ENCODE results near the gene ADARB2.

Gene ADARB2

GRCh38 chr10:1189166-1190051 lies 547.9 kb downstream of the ADARB2 start:
- no peak for DNase-seq

- DNase-seq = no peak
Measured at GRCh38 chr10:1188558-1189135, 548.7 kb downstream of the ADARB2 start.

- no peak for DNase-seq
Measured at GRCh38 chr10:1187855-1188557, 549.3 kb downstream of the ADARB2 start.

GRCh38 chr10:1187151-1187854 lies 550.0 kb downstream of the ADARB2 start:
- no peak for DNase-seq

- no peak for DNase-seq
Measured at GRCh38 chr10:1186683-1186990, 550.7 kb downstream of the ADARB2 start.

- no peak for DNase-seq
Measured at GRCh38 chr10:1185911-1186682, 551.2 kb downstream of the ADARB2 start.

- DNase-seq = no peak
Measured at GRCh38 chr10:1184541-1185430, 552.5 kb downstream of the ADARB2 start.

GRCh38 chr10:1183701-1184100 lies 553.6 kb downstream of the ADARB2 start:
- no peak for DNase-seq

GRCh38 chr10:1183033-1183396 lies 554.3 kb downstream of the ADARB2 start:
- DNase-seq = no peak

GRCh38 chr10:1182280-1183032 lies 554.9 kb downstream of the ADARB2 start:
- DNase-seq = no peak

- no peak for DNase-seq
Measured at GRCh38 chr10:1180836-1181235, 556.5 kb downstream of the ADARB2 start.

- no peak for DNase-seq
Measured at GRCh38 chr10:1180071-1180730, 557.1 kb downstream of the ADARB2 start.

GRCh38 chr10:1179346-1180070 lies 557.8 kb downstream of the ADARB2 start:
- no peak for DNase-seq

- no peak for DNase-seq
Measured at GRCh38 chr10:1178506-1178905, 558.8 kb downstream of the ADARB2 start.

GRCh38 chr10:1177936-1178335 lies 559.4 kb downstream of the ADARB2 start:
- no peak for DNase-seq

- DNase-seq = no peak
Measured at GRCh38 chr10:1175956-1176565, 561.3 kb downstream of the ADARB2 start.

GRCh38 chr10:1174022-1174421 lies 563.3 kb downstream of the ADARB2 start:
- no peak for DNase-seq

GRCh38 chr10:1173091-1173490 lies 564.2 kb downstream of the ADARB2 start:
- DNase-seq = no peak

All from CD4-positive, alpha-beta T cell treated with Interferon gamma for 1 hour (primary cell).